Endothelial cell of umbilical vein (primary cell): ENCODE measurements around the gene KIF4A. TPM values are rescaled to one million over a fixed set of nuclear protein-coding genes. Genes with fewer than 3 reads are reported as not detected.

Source experiments
- BruUV-seq: library from RNA; stranded (reverse); fragments of 400-500 nt; replicated peaks from 2 replicates; lab custom pipeline; 2021; lab: Mats Ljungman, UMichigan
- CTCF ChIA-PET: fragments of 300-600, 350-600 bp; sonication (Branson Sonifier 250); formaldehyde crosslinking; loops from one replicate; lab custom pipeline; 2021; ENCODE audit warnings: antibody characterized with exemption, inconsistent platforms; lab: Charles Lee
- POLR2A ChIA-PET: fragments of 300-600, 350-600 bp; sonication (Branson Sonifier 250); formaldehyde crosslinking; loops from one replicate; lab custom pipeline; 2021; ENCODE audit warnings: antibody characterized with exemption, inconsistent platforms; lab: Charles Lee
- DNase-seq: peaks from one replicate; pipeline ENCODE4 v3.0.0-alpha.2; 2011; ENCODE audit warnings: low read depth, low spot score
- FAIRE-seq: peaks from 2 replicates; lab custom pipeline; 2011; peaks lifted over from hg19 to GRCh38; lab: Jason Lieb, UNC
- H2AFZ ChIP-seq: 2 replicates; pipeline ENCODE4 v1.6.0; 2012; ENCODE audit warnings: low read depth, low read length, control low read depth, inconsistent platforms
- H3K27ac ChIP-seq: 2 replicates; pipeline ENCODE4 v1.5.1; 2011; ENCODE audit warnings: low read depth, mild to moderate bottlenecking, control low read depth, low read length, moderate library complexity; ENCODE audit not compliant: insufficient read depth
- H3K27me3 ChIP-seq, 2 experiments: 2 replicates each; pipeline versions ENCODE4 v1.6.0 to v1.6.1; 2011; ENCODE audit warnings: low read length in 2 of 2, mixed read lengths in 1 of 2; ENCODE audit not compliant: control insufficient read depth in 2 of 2, insufficient read depth in 2 of 2
- H3K36me3 ChIP-seq, 2 experiments: 2 replicates in 1 of 2; 3 replicates in 1 of 2; pipeline ENCODE4 v1.5.1; 2011; ENCODE audit warnings: low read length in 2 of 2, mild to moderate bottlenecking in 1 of 2, moderate library complexity in 1 of 2; ENCODE audit not compliant: control insufficient read depth in 2 of 2, insufficient read depth in 2 of 2; ENCODE audit errors: extremely low read depth in 1 of 2
- H3K4me1 ChIP-seq: 3 replicates; pipeline ENCODE4 v1.5.1; 2011; ENCODE audit warnings: mild to moderate bottlenecking, low read length; ENCODE audit not compliant: control insufficient read depth, insufficient read depth; ENCODE audit errors: extremely low read depth
- H3K4me2 ChIP-seq: 2 replicates; pipeline ENCODE4 v1.6.1; 2011; ENCODE audit warnings: low read length, control low read depth, mixed read lengths; ENCODE audit not compliant: insufficient read depth
- H3K4me3 ChIP-seq, 3 experiments: fragments of 200-600 bp in 1 of 3; sonication (generic), shearing (Covaris generic) in 1 of 3; replicated peaks in 1 of 3; 2 replicates each; pipeline ENCODE4 v1.5.1; 2011 to 2016; ENCODE audit warnings: control low read depth in 3 of 3, low read length in 3 of 3, mild to moderate bottlenecking in 2 of 3, inconsistent platforms in 1 of 3, low read depth in 1 of 3, moderate library complexity in 1 of 3; ENCODE audit not compliant: insufficient read depth in 1 of 3
- H3K79me2 ChIP-seq: 2 replicates; pipeline ENCODE4 v1.6.0; 2012; ENCODE audit warnings: low read length, inconsistent platforms; ENCODE audit not compliant: control insufficient read depth, insufficient read depth
- H3K9ac ChIP-seq: replicated peaks from 2 replicates; pipeline ENCODE3; 2011; ENCODE audit warnings: low read length, control low read depth; ENCODE audit not compliant: insufficient read depth; ENCODE audit errors: extremely low read depth
- H3K9me1 ChIP-seq: replicated peaks from 3 replicates; pipeline ENCODE4 v1.6.0; 2011; ENCODE audit warnings: mild to moderate bottlenecking, low read length; ENCODE audit not compliant: control insufficient read depth, insufficient read depth; ENCODE audit errors: extremely low read depth
- H3K9me3 ChIP-seq: replicated peaks from 2 replicates; pipeline ENCODE4 v1.5.1; 2012; ENCODE audit warnings: low read length, inconsistent platforms; ENCODE audit not compliant: control insufficient read depth, insufficient read depth
- H4K20me1 ChIP-seq: replicated peaks from 2 replicates; pipeline ENCODE3; 2011; ENCODE audit warnings: mild to moderate bottlenecking, low read length; ENCODE audit not compliant: control insufficient read depth, insufficient read depth; ENCODE audit errors: extremely low read depth
- CTCF ChIP-seq, 2 donors: IDR thresholded peaks; 1 replicate in 1 of 2; 2 replicates in 1 of 2; pipeline ENCODE4 v1.5.1; 2011; ENCODE audit warnings: low read length in 2 of 2, mild to moderate bottlenecking in 2 of 2, moderate library complexity in 2 of 2, control low read depth in 1 of 2, inconsistent platforms in 1 of 2, low read depth in 1 of 2; ENCODE audit not compliant: insufficient read depth in 1 of 2; ENCODE audit errors: extremely low read depth in 1 of 2
- EZH2 ChIP-seq: IDR thresholded peaks from 2 replicates; pipeline ENCODE4 v1.6.1; 2012; ENCODE audit warnings: borderline replicate concordance, low read depth, mild to moderate bottlenecking, moderate library complexity, low read length, inconsistent platforms; ENCODE audit not compliant: severe bottlenecking
- FOS ChIP-seq: IDR thresholded peaks from 2 replicates; pipeline ENCODE4 v1.6.1; 2011; ENCODE audit warnings: mild to moderate bottlenecking, low read length, moderate library complexity, borderline replicate concordance; ENCODE audit not compliant: insufficient read depth
- GATA2 ChIP-seq: IDR thresholded peaks from 2 replicates; pipeline ENCODE4 v1.7.0; 2011; ENCODE audit warnings: low read depth, mild to moderate bottlenecking, moderate library complexity, mixed read lengths, low read length; ENCODE audit not compliant: insufficient read length, insufficient read depth
- JUN ChIP-seq: IDR thresholded peaks from 2 replicates; pipeline ENCODE4 v1.6.1; 2011; ENCODE audit warnings: borderline replicate concordance, low read depth; ENCODE audit not compliant: insufficient read length, insufficient read depth
- POLR2A ChIP-seq: IDR thresholded peaks from 2 replicates; pipeline ENCODE4 v1.6.1; 2012; ENCODE audit warnings: low read depth, mild to moderate bottlenecking, control low read depth, low read length
- dilution Hi-C: fragments of 300-500 bp; cut with MboI; formaldehyde crosslinking; loops from one replicate; pipeline ENCODE4 v1.15.0; 2019; ENCODE audit warnings: low sequenced_read_pairs; ENCODE audit not compliant: extremely low pct_ligation_motif_present
- intact Hi-C: fragments of 100-400 bp; cut with micrococcal nuclease; formaldehyde crosslinking; loops from one replicate; pipeline ENCODE4 v1.10.0; 2022
- polyA plus RNA-seq, 4 experiments: library from polyadenylated mRNA; depleted of rRNA in 3 of 4; stranded (reverse) in 3 of 4; unstranded in 1 of 4; fragments of >200 nt; gene quantifications; 2 replicates each; pipeline versions ENCODE4 v1.2.1 to v1.2.3, GENCODE V29; 2011 to 2012; ENCODE audit warnings: missing spikeins in 1 of 4
- total RNA-seq: library from RNA; stranded (reverse); gene quantifications from 2 replicates; pipeline ENCODE4 v1.2.3, GENCODE V29; 2021
- TF ChIP-seq, protein P1 (sequence below): IDR thresholded peaks from 2 replicates; pipeline ENCODE4 v1.6.1; 2011; ENCODE audit not compliant: insufficient read depth, insufficient read length

KIF4A gene
- total and polyA plus RNA-seq, 2 donors (not counting 3 experiments of a cell fraction or from before 2014, with no cell fraction given) = 9.6 to 41.3 TPM

- FAIRE-seq (no peak), DNase-seq (no peak)
- H3K9me1 ChIP-seq = no peaks in the 10 kb centered on the region
- no TSS peak for BruUV-seq
- no peaks in the 10 kb centered on the region for H3K27me3 ChIP-seq
- no peak overlapping the region for H3K27ac ChIP-seq
- dilution Hi-C loops = no loop called here
- no peaks in the 10 kb centered on the region for H3K4me1 ChIP-seq
- H3K36me3 ChIP-seq = no peaks in the 10 kb centered on the region
- H2AFZ ChIP-seq = no peak overlapping the region
- no peaks in the 10 kb centered on the region for H4K20me1 ChIP-seq
- no peak overlapping the region for H3K4me3 ChIP-seq
- no peak for TF ChIP-seq FOS
- TF ChIP-seq, protein P1, sequence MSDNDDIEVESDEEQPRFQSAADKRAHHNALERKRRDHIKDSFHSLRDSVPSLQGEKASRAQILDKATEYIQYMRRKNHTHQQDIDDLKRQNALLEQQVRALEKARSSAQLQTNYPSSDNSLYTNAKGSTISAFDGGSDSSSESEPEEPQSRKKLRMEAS = no peak
- no peak for TF ChIP-seq GATA2
- no peak for TF ChIP-seq EZH2
- no peak for TF ChIP-seq POLR2A
- TF ChIP-seq CTCF (IDR thresholded peaks at IDR 0.05; ENCODE audit: extremely low read depth in 1 of 2, insufficient read depth in 1 of 2, low read depth in 1 of 2, low read length in 2 of 2) = no peak
- no peak for TF ChIP-seq JUN
- POLR2A ChIA-PET = no interaction called here
- H3K4me2 ChIP-seq = no peak overlapping the region
- H3K9me3 ChIP-seq = no peaks in the 10 kb centered on the region
- H3K79me2 ChIP-seq = no peaks in the 10 kb centered on the region
- no peak overlapping the region for H3K9ac ChIP-seq
- intact Hi-C loops = no loop called here
- CTCF ChIA-PET = no interaction called here
Measured at GRCh38 chrX:70331161-70331560, 41.3 kb downstream of the KIF4A start.
